Measurements from ENCODE around the gene RAB22A.

The RAB22A gene, protein sequence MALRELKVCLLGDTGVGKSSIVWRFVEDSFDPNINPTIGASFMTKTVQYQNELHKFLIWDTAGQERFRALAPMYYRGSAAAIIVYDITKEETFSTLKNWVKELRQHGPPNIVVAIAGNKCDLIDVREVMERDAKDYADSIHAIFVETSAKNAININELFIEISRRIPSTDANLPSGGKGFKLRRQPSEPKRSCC

DNA sequence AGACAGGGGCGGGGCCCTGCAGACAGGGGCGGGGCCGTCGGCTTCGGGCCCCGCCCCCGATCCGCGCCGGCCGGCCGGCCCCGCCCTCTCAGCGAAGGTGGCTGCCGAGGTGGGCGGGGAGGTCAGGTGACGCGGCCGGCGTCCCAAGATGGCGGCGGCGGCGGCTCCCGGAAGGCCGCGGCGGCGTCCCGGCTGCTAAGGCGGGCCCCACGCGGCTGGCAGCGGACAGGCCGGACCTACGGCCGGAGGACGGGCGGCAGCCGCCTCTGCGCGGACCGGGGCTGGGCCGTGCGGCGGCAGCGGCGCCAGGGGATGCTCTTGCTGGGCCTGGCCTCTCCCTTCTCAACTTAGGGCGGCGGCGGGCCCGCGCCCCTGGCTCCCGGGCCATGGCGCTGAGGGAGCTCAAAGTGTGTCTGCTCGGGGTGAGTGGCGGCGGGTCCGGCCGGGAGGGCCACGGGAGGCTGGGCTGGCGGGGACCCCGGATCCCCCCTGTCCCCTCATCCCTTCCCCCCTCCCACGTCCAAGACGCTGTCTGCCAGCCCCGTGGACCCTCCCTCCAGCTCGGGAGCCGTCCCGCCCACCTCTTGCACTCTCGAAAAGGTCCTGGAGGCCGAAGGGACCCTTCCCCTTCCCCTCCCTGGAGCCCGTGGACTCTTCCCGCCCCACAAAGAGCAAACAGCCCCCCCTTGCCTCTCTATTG is at the start of gene RAB22A:
TSS of gene RAB22A (plus strand) at position 125 of the 700 bp plus-strand sequence. CDS start at position 387, 262 bp downstream.
- peak; percentile 78 for DNase-seq (ENCODE audit: low read depth)

DNA sequence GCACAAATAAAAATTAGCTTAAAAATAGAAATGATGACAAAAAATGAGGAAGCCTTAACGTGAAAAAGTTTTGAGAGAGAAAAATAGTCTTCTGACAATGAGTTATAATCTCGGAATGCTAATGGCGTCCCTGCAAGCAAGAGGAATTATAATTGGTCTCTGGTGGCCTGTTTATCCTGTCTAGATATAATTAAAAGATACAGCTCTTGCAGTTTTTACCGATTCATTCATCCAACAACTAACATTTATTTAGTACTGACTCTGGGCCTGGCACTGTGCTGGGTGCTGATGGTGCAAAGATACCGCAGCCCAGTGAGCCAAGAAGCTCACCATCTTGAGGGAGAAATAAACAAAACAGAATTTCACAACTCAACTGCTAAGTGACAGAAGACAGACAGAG is 49.5 kb upstream of the RAB22A start:
- DNase-seq (ENCODE audit: low read depth) = no peak

DNA sequence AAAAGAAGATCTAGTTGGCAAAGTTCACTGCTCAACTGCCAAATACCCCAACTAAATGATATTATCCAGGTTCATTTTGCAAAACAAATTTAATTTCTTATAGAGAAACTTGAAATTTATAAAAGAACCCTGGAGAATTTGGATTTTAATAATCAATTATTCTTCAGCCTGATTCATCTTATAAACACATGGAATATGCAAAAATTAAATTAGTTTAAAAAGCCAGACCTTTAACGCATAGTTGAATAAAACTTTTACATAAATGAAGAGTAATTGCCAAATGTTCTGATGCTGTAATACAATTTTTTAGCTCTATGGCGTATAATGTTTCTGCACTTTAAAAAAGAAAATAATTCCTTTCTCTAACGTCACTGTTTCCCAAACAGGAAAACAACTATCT is 47.9 kb upstream of the RAB22A start:
- no peak for DNase-seq (ENCODE audit: low read depth)

DNA sequence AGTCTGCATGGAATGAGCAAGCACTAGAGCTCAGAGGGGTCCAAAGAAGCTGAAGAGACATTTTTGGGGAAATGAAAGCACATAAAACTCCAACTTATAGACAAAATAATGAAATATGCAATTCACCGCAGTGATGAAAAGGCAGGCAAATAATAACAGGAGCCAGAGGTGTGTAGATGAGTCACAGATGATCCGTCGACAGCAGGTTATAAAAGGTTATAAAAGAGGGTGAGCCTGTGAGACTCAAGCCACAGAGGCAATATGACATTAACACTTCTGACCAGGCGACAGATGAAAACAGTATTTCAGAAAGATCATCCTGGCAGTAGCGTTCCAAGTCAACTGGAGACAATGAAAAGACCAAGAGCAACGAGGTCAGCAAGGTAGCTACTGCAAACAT is 45.2 kb upstream of the RAB22A start:
- no peak for DNase-seq (ENCODE audit: low read depth)

DNA sequence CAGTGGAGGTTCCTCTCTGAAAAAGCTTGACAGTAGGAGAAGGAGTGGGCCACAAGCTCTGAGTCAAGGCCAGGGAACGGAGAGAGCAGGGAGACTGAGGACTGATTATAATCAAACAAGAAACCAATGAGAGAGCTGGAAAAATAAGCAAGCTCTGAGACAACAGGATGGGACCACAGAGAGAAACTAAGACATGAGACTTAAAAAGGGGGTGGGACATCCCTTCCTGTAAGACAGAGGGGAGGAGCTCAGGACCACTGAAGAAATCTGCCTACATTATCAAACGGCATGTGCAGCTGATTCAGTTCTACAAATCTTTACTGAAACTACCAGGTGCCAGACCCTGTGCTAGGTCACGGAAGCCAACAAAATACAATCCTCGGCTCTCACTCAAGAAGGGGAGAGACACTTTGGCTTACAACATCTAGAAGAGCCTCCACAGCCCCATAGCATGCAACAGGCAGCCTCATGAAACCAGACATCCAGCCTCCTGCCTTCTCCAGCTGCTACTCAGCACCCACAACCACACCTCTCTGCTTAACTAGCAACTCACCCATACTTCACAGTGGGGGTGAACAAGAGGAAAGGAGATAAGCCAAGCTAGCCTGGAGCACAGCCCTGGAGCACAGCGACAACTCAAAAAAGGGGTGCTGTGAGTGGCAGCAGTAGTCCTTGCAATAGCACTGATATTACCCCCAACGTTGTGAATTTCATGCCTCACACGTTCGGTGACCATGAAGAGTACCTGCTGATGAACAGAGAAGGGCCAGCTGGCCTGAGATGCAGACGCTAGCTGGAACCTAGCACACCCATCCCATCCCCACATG is 41.9 kb upstream of the RAB22A start:
- DNase-seq (ENCODE audit: low read depth) = no peak

DNA sequence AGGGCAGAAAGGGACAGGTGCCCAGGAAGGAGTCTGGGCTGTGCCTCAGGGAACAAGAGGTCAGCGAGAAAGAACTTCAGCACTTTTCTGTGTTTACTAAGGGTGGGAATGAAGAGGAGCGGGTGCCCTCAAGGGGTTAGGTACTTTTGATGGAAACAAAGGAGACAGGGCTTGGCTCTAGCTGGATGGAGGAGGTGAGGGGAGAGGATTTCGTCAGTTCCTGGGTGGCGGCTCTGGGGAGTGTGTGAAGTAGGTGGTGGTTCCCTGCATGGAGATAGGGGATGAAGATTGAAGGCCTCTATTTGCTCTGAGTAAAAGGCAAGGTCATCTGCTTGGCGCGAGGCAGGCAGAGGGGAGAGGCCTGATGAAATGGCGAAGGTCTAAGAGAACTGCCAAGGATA is 41.1 kb upstream of the RAB22A start:
- DNase-seq (ENCODE audit: low read depth) = no peak

DNA sequence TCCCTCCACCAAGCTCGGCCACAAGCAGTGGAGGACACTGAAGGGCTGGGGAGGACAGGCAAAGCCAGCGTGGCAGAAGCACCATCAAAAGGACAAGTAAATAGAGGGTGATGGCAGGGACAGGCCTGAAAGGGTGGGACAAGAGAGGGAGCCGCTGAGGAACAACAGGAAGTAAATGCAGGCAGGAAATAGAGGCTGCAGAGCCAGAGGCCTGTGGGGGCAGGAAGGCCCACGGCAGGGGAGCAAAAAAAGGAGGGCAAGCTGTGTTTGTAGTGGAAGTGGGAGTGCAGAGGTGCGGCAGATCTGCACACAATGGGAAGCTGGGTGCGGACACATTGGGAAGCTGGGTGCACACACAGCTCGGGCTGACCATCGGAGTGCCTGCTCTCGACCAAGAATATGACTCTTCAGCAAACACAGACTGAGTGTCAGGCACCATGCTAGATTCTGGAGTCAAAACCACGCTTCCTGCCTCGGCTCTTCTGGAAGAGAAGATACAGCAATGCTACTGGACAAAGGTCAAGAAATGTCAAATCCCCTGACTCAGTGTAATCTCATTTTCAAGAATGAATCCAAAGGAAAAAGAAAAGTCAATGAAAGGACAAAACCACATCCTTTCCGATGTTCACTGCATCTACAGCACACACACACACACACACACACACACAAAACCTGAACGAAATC is 40.4 kb upstream of the RAB22A start:
- no peak for DNase-seq (ENCODE audit: low read depth)

DNA sequence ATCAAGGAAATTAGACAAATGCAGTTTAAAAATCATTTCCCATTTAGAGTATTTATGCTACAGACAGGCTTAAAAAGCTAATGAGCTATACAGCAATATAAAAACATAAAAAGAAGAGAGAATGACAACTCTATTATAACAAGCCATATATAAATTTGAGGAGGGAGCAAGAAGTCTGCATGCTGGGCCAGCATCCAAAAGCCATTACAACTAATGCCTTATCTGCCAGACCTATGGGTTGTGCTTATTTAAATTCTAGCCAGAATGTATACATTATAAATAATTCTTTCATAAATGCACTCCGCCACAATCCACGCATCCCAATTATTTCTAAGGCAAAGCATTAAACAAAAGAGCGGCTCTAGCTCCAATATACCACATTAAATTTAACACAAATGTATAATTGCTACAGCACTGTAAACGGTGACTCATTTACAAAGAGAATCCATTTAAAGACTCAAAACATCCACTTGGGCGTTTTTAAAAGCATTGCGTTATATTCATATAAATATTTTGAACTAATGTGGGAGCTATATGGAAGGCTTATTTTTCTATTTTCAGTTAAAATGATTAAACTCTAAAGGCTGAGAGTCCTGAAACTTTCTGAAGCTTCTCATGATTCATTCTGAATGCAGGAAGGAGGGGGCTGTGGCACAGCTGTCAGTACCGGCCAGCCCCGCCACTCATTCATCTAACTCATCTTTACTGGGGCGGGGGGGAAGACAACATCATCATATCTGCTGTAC is 37.7 kb upstream of the RAB22A start:
- DNase-seq (ENCODE audit: low read depth) = no peak

DNA sequence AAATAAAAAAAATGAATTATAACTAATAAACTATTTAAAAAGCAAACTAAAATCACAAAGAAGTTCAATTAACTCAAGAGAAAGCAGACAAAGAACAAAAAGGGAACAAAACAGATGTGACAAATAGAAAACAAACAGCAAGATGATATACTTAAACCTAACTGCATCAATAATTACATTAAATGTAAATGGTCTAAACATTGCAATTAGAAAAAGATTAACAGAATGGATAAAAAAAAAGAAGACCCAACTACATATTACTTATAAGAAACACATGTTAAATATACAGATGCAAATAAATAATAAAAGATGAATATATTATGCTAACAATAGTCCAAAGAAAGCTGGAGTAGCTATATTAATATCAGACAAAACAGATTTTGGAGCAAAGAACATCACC is 35.1 kb upstream of the RAB22A start:
- no peak for DNase-seq (ENCODE audit: low read depth)

DNA sequence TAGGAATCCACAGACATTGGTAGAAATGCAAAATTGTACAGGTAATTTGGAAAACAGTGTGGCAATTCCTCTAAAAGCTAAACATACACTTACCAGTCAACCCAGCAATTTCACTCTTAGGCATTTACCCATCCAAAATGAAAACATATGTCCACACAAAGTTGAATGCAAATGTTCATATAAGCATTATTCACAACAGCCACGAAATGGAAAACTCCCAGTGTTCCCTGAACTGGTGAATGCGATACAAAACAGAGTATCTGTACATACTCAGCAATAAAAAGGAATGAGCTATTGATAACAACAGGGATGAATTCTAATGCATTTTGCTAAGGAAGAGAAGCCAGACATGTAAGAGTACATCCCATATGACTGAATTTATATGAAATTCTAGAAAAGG is 32.4 kb upstream of the RAB22A start:
- DNase-seq (ENCODE audit: low read depth) = no peak

DNA sequence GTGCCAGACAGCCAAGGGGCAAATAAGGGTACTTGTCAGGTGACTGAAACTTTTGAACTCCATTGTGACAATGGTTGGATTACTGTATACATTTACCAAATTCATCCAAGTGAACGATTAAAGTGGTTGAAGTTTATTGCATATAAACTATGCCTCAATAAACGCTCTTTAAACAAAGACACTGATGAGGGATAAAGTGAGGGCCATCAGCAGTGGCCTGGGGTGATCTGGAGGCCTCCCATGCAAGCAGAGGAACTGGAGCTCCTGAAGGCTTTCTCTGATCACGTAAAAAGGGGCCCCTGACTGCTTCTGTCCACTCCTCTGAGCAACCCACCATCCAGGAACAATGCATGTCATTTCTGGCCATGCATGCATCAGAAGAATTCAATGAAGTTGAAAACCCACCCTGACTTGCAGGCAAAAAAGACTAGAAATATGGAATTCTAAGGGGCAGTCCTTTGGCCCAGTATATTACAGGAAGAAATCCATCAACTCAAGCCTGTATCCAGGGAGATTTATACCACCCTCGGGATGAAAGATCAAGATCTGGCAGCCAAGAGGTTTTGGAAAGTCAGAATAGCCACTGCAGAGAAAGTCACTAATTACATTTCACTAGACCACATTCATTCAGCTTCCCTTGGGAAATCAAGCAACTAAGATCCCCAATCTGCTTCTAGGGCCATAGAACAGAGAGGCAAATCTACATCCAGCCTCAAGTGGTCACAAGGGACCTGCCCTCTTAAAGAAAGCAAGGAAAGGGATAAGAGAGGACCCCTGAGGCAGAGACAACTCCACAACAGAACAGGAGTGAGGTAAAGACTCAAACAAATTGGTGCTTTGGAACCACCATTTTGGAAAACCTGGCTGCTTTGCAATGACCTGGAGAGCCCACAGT is 31.7 kb upstream of the RAB22A start:
- DNase-seq (ENCODE audit: low read depth) = no peak

DNA sequence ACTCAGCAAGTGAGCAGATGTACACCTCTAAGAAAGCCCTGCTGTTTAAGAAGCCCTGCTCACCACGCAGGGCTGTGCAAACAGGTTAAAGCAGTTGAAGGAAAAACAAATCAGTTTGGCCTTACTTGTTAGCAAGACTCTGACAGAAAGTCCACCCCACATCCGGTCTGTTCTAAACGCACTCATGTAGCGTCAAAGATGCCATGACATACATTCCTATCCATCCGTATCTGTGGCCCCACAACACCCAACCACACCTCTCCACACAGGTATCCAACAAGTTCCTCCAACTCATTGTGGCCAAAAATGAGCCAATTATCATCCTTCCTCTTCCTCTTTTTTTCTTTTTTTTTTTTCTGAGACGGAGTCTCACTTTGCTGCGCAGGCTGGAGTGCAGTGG is 22.8 kb upstream of the RAB22A start:
- DNase-seq (ENCODE audit: low read depth) = no peak

DNA sequence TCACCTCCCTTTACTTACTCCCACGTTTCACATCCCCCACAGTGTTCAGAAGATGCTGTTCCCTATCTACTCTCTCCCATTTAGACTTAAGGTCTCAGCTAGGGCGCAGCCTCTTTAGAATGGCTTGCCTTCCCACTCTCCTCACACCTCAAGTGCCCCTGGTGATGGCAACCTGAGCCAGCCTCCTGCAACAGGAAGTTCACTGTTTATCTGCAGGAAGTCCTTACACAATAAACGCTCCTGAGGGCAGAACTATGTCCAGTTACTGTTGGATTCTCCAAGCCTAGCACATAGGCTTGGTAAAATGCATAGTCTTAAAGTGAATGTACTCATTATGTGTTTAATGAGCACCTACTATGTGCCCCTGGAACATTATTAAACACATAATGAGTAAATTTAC is 21.9 kb upstream of the RAB22A start:
- no peak for DNase-seq (ENCODE audit: low read depth)

DNA sequence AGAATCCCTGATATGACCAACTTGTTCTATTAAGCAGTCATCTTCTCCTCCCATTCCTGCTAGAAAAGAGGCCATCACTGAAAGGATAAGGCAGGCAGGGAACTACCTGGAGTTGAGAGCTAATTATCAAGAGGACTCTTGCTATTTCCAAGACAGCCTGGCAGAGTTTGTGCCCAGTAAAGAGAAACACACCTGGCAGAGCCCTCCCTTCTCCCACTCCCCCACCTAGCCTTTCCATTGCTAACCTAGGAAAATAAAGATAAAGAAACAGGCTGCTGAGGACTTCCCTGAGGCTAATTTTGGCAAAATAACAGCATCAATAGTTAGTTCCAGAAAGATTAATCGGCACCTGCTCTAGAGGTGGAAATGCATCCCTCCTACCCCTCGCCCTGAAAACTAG is 20.4 kb upstream of the RAB22A start:
- DNase-seq (ENCODE audit: low read depth) = no peak

DNA sequence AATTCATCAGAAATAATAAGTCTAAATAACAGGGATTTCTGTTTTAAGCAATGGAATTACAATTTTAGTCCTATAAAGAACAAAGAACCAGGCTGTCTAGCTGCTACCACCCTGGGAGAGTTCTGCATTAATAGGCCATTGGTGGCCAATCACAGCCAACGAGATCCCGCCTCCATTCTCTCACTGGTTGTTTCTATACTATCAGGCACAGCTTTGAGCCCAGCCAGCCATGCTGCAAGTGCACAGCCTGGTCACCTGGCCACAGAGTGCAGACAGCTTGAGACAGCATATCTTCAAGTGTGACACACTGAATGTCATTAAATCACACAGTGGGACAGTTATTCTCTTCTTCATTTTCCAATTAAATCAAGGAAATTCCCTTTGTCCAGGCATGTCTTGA is 16.1 kb upstream of the RAB22A start:
- DNase-seq (ENCODE audit: low read depth) = no peak

DNA sequence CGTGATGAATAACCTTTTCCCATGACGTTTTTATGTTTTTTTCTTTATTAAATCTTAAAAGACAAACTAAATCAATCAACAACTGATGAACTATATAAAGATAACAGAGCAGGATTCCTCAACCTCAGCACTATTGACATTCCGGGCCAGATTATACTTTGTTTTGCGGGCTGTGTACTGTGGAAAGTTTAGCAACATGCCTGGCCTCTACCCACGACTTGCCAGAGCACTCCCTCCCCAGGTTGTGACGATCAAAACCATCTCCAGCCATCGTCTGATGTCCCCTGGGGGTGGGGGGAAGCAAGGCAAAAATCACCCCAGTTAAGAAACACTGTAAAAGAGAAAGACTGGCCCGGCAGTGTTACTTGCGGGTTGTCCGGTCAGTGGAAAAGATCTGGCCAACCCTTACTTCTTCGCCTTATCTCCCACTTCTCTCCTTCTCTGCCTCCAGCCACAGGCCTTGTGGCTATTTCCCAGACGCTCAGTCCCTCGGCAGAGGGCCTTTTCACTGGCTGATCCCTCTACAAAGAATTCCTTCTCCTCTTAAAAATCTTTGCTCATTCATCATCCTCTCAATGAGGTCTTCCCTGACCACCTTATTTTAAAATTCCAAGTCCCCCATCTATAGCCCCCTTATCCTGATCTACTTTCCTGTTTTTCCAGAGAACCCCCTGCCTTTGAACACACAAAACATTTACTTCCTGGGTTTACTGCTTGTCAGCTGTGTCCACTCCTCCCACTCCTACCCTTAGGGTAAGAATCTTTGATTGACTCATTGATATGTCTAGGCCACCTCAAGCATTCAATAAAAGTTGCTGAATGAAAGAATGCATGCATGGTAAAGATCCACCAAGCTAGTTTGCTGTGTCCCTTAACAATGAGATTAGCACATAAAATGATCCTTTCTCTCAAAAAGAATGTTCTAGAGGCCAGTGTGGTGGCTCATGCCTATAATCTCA is 14.7 kb upstream of the RAB22A start:
- DNase-seq (ENCODE audit: low read depth) = no peak

DNA sequence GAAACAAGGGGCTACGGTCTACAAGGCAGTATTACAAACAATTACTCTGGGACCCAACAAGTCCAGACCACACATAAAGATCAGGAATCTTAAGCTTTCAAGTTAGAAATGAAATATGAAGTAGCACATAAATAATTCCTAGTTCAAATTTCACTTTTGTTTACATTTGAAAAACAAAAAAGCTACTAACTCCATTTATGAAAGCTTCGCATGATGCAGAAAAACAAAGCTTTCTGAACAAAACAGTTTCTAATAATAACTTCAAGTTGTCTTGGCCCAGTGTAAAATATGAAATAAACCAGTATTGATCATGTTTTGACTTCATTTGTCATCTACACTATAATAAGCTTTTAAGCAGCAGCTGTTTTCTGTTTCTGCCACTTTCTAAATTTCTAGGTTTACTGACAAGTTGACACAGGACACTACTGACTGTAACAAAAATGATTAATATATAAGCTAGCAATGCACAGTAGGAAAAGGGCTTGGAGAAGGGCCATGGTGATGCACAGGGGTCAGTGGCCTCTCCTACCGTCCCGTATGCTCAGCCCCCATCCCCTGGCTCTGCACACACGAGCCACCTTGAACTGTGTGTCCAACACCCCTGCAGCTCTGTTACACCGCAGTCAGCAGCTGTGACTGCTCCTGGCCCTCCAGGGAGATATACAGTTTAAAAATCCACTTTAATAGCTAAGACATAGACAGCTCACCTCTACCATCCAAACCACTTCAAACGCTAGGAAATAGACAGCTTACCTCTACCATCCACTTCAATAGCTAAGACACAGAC is 13.3 kb upstream of the RAB22A start:
- no peak for DNase-seq (ENCODE audit: low read depth)

DNA sequence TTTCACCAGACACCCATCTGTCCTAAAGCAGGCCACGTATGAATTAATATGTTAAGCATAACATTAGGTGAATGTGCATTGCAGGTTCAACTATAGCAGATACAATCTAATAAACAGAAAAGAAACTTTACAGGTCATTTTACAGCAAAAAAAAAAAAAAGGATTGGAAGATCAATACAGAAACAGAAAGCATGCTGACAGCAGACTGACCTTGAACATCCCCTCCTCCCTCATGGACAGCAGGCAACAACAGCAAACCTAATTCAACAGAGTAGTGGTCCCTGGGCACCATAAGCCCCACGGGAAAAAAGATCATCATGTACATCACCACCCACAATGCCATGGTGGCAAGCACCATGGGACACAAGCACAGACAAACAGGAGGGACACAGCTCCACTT is 12.1 kb upstream of the RAB22A start:
- no peak for DNase-seq (ENCODE audit: low read depth)

DNA sequence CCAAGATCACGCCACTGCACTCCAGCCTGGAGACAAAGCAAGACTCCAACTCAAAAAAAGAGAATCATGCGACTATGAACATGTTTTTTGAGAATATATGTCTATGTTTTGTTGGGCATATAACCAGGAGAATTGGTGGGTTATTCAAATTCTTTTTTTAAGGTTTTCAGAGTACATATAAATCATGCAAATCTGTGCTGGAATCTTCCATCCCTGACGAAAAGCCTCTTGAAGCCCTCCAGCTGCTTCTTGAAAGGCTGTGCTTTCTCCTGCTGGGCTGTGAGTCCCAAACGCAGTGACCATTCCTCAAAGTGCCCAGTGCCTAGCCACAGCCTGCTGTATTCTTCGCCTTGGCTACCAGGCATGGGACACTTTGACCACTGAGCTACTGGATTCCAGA is 9.2 kb upstream of the RAB22A start:
- DNase-seq (ENCODE audit: low read depth) = no peak

All from fibroblast of gingiva (primary cell).